Kidney glomerular epithelial cell (primary cell): ENCODE measurements around the gene CDH20.

ENCODE experiments used
- DNase-seq: peaks from one replicate; lab custom pipeline; 2025; lab: John Stamatoyannopoulos, UW

Gene CDH20

GRCh38 chr18:61426492-61427053 is 93.3 kb downstream of the CDH20 start:
- DNase-seq, result no peak

- DNase-seq, result no peak
These were observed 95.0 kb downstream of the CDH20 start for GRCh38 chr18:61428266-61428665.

GRCh38 chr18:61432590-61432989 is 99.4 kb downstream of the CDH20 start:
- DNase-seq, result no peak

- DNase-seq, result peak; percentile 18
These were observed 101.9 kb downstream of the CDH20 start for GRCh38 chr18:61435064-61435652.

- DNase-seq, result no peak
These were observed 110.0 kb downstream of the CDH20 start for GRCh38 chr18:61443081-61443725.

- DNase-seq, result no peak
These were observed 115.1 kb downstream of the CDH20 start for GRCh38 chr18:61448316-61448715.

GRCh38 chr18:61459896-61460648 is 126.8 kb downstream of the CDH20 start:
- no peak for DNase-seq

GRCh38 chr18:61464551-61465142 is 131.4 kb downstream of the CDH20 start:
- DNase-seq, result peak; percentile 12

GRCh38 chr18:61466736-61467135 is 133.5 kb downstream of the CDH20 start:
- no peak for DNase-seq

- DNase-seq, result no peak
These were observed 136.9 kb downstream of the CDH20 start for GRCh38 chr18:61470031-61470674.

GRCh38 chr18:61471541-61471940 is 138.3 kb downstream of the CDH20 start:
- no peak for DNase-seq

- no peak for DNase-seq
These were observed 138.7 kb downstream of the CDH20 start for GRCh38 chr18:61471942-61472341.

- DNase-seq, result no peak
These were observed 141.1 kb downstream of the CDH20 start for GRCh38 chr18:61474341-61474740.

- DNase-seq, result no peak
These were observed 141.7 kb downstream of the CDH20 start for GRCh38 chr18:61474918-61475317.

- DNase-seq, result no peak
These were observed 142.7 kb downstream of the CDH20 start for GRCh38 chr18:61475931-61476330.

- no peak for DNase-seq
These were observed 156.1 kb downstream of the CDH20 start for GRCh38 chr18:61489334-61489733.

GRCh38 chr18:61496374-61496773 is 163.1 kb downstream of the CDH20 start:
- no peak for DNase-seq

- DNase-seq, result no peak
These were observed 164.2 kb downstream of the CDH20 start for GRCh38 chr18:61497422-61497821.

- DNase-seq, result peak; percentile 17
These were observed 169.2 kb downstream of the CDH20 start for GRCh38 chr18:61502472-61502871.

- no peak for DNase-seq
These were observed 170.5 kb downstream of the CDH20 start for GRCh38 chr18:61503688-61504087.

- DNase-seq, result peak; percentile 62
These were observed 195.7 kb downstream of the CDH20 start for GRCh38 chr18:61528961-61529360.

- DNase-seq, result no peak
These were observed 197.5 kb downstream of the CDH20 start for GRCh38 chr18:61530681-61531080.
